NCI-H2196 (cell line): ENCODE measurements around the gene CYTL1.
"Not testable (repeated sequence)": the region's sequence is repeated elsewhere in the genome, so short reads cannot be mapped to it uniquely, and the experiment has no call there.

Experiments used
- DNase-seq: peaks from one replicate; lab custom pipeline; 2025; ENCODE audit not compliant: unreplicated experiment; lab: John Stamatoyannopoulos, UW

Gene CYTL1

DNA sequence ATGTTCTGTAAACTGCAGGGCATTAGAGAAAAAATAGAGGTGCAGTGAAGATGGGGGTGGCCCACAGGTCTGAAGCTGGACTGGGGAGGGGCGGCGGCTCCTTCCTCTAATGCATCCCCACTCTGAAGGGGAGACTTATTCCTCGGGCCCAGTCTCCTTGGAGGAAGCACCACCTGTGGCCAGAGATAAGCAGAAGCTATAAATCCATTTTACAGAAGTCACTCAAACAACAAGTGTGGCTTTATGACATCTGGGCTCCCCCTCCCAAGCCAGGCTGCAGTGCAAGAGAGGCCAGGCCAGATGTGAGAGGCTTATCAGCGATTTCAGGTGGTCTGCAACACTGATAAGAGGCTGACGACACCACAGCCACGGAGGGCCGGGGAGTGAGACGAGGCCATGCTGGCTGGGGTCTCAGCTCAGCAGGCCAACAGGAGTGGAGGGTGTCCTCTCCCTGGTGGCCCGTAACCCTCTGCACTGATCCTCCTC is 15.8 kb downstream of the CYTL1 start:
- no peak for DNase-seq

- not testable (repeated sequence) for DNase-seq
Measured at GRCh38 chr4:5001641-5002040, 17.6 kb downstream of the CYTL1 start.

GRCh38 chr4:4996935-4997334 is 22.3 kb downstream of the CYTL1 start:
- DNase-seq: not testable (repeated sequence)

- DNase-seq: no peak
Measured at GRCh38 chr4:4995908-4996265, 23.4 kb downstream of the CYTL1 start.

DNA sequence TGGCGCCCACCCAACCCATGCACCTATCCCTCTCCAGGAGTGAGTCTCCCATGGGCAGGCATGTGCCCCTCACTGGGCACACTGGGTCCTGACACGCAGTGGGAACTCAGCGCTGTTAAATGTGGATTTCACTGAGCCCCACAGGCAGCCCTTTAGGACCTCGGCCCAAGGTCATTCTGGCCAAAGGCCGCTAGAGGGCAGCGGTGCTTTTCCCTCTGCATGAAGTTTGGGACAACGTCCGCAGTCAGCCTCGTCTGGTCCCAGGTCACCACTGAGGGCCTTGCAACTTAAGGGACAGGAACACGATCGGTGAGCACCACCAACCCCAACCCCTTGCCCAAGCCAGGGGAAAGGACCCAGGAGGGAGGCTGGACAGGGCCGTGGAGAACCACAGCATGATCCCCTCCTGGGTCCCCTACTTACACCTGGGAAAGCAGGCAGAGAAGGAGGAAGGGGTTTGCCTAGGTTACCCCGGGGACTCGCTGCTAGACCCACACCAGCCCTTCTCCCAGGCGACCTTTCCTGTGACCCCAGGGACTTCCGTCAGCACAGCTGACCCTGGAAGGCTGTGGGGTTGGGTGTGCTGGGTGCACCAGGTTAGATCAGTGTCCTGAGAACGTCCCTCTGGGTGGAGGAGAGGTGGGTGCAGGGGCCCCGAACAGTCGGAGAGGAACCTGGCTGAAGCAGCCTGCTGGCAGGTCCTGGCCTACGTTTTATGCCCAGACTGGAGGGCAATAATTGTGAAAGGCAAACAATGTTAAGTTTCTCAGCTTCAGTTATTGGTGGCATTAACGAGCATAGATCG is 24.0 kb downstream of the CYTL1 start:
- DNase-seq: peak; percentile 72

DNA sequence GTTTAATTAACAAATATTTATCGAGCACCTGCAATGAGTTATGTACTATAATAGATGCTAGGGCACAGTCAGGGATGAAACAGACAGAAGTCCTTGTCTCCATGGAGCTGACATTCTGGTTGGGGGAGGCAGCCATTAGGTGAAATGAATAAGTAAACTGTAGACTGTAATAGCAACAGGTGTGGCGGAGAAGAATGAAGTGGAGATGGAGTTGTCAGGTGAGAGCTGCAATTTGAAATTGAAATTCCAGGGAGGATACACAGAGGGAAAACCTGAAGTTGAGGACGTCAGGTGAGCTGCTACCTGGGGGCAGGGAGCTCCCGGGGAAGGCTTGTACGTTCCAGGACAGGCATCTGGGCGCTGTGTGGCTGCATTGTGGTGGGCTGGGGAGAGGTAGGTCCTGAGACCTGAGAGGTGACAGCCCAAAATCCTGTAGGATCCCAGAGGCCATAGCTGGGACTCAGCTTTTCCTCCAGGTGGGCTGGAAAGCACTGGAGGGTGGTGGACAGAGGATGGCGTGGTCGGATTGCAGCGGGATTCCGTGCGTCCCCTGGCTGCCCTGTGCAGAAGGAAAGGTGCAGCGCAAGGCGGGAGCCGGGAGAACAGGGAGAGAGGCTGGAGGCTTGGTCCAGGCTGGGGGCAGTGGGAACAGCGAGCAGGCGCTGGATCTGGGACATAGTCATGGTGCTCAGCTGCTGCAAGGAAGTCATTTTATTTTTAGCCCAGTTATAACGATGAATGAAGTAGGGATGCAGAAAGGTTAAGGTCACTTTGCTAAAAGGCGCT is 24.8 kb downstream of the CYTL1 start:
- no peak for DNase-seq

DNA sequence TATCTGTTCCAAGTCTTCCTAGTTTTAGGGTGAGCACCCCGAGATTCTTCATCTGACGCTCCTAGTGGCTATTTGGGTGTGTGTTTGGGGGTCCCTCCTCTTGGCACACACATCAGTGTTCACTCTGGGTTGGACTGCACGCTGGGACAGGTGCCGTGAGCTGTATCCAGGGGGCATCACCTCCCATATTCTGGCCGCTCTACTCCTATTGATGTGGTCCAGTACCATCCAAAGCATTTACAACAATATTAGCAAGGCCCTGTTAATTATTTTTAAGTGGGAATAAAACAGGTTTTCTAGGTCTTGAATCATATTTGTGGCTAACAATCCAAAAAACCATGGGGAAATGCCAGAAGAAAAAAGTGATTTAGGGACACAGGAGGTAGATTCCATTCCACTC is 26.4 kb downstream of the CYTL1 start:
- no peak for DNase-seq

GRCh38 chr4:4991541-4992099 is 27.6 kb downstream of the CYTL1 start:
- DNase-seq: no peak

- DNase-seq: no peak
Measured at GRCh38 chr4:4990857-4991540, 28.3 kb downstream of the CYTL1 start.

- no peak for DNase-seq
Measured at GRCh38 chr4:4990329-4990728, 28.9 kb downstream of the CYTL1 start.

- DNase-seq: no peak
Measured at GRCh38 chr4:4989083-4989622, 30.1 kb downstream of the CYTL1 start.

DNA sequence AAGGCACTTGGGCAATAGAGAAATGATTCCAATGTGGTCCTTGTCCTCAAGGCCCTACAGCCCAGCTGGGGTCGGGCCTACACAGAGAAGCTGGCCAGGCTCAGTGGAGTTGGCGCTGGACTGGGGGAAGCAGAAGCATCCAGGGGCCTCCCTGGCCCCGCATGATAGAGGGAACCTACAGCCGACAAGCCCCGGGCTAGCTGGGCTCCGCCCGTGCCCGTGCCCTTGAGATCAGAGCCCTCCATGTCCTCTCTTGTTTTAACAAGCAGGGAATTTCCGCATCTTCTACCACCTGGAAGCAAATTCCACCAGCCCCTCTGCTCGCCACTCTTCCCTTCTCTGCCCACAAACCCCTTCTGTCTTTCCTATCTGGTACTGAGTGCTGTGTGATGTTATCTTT is 31.6 kb downstream of the CYTL1 start:
- no peak for DNase-seq

GRCh38 chr4:4986841-4987240 is 32.4 kb downstream of the CYTL1 start:
- DNase-seq: no peak

DNA sequence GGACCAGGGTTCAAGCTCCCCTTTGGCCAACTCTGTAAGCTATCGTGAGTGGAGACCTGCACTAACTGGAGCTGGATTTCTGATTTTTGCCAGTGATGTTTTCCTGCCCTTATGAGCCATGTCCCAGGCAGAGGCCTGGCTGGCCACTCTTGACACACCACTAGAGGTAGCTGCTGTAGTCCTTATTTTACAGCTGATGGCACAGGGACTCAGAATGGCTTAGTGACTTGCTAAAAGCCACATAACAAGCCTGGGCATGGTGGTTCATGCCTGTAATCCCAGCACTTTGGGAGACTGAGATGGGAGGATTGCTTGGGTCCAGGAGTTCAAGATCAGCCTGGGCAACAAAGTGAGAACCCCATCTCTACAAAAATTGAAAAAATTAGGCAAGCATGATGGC is 33.4 kb downstream of the CYTL1 start:
- no peak for DNase-seq

GRCh38 chr4:4985036-4985435 is 34.2 kb downstream of the CYTL1 start:
- DNase-seq: no peak

- no peak for DNase-seq
Measured at GRCh38 chr4:4984186-4984585, 35.1 kb downstream of the CYTL1 start.

DNA sequence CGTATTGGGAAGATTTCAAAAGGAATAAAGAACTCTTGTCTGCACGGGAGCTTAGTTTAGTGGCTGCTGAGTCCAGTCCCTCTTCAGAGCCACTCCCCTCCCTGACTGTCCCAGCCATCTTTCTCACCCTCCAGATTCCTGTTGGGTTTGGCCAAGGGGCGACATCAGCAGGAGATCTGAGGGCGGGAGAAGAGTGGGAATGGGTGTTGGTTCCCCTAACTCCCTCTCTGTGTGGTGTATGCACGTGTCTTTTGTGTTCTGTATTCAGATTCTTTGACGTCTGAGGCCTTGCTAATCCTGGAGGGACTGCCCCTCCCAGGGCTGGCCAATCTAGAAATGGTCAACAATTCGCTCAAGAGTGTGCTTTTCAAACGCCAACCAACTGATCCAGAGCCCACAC is 37.4 kb downstream of the CYTL1 start:
- no peak for DNase-seq

DNA sequence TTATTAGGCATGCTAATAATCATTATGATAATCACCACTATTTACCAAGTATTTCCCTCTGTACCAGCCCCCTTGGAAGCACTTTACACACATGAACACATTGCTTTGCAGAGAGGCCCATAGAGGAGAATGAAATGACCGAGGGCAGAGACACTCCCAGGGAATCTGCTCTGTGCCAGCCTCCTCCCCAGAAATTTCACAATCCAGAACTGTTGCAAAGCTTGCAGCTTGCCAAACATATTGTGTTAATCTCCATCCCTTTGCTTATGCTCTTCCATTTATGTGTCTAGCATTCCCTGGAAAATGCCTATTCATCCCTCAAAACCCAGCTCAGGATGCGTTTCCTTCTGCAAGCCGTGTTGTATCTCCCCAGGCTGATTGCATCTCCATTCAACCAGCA is 37.8 kb downstream of the CYTL1 start:
- DNase-seq: no peak

GRCh38 chr4:4980621-4981230 is 38.5 kb downstream of the CYTL1 start:
- DNase-seq: no peak

DNA sequence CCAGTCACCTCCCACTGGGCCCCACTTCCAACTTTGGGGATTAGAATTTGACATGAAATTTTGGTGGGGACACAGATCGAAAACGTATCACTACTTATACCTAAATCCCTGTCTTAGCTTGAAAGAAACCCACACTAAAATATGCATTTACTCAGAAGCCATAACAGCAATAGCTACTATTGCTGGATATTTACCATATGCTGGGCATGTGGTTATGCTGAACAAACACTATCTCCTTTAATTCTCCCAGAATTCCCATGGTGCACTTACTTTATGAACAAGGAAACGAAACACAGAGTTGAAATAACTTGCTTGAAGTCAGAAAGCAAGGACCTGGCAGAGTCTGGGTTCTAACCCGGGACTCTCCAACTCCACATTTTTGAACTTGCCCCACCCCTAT is 39.3 kb downstream of the CYTL1 start:
- DNase-seq: no peak

DNA sequence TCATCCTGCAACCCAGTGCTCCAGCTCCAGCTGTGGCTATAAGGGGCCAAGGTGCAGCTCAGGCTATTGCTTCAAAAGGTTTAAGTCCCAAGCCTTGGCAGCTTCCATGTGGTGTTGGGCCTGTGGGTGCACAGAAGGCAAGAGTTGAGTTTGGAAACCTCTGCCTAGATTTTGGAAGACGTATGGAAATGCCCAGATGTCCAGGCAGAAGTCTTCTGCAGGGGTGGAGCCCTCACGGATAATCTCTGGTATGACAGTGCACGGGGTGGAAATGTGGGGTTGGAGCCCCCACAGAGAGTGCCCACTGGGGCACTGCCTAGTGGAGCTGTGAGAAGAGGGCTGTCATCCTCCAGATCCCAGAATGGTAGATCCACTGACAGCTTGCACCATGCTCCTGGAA is 44.5 kb downstream of the CYTL1 start:
- no peak for DNase-seq
